B cell (primary cell): ENCODE results near the gene CSAG3.
"Not testable (repeated sequence)": the region's sequence is repeated elsewhere in the genome, so short reads cannot be mapped to it uniquely, and the experiment has no call there.

Experiments
- CTCF ChIP-seq: fragments of 200-600 bp; IDR thresholded peaks from one replicate; pipeline ENCODE4 v1.8.0; 2022; ENCODE audit warnings: antibody characterized with exemption, mild to moderate bottlenecking
- EZH2 ChIP-seq: IDR thresholded peaks from 2 replicates; pipeline ENCODE4 v1.6.1; 2012; ENCODE audit warnings: borderline replicate concordance, low read depth, mild to moderate bottlenecking, moderate library complexity, low read length; ENCODE audit not compliant: insufficient read depth, poor library complexity, severe bottlenecking

- not testable (repeated sequence) for TF ChIP-seq CTCF, EZH2
Measured at GRCh38 chrX:152753686-152754650, 5.0 kb upstream of the CSAG3 start, which contains the start of gene MAGEA2.
